SK-N-SH (cell line): ENCODE data around the gene METTL24. TPM values are rescaled to one million over a fixed set of nuclear protein-coding genes. Genes with fewer than 3 reads are reported as not detected.

Experiments used
- CTCF ChIA-PET: fragments of 300-600, 350-600 bp; formaldehyde crosslinking; extraction: SDS; loops from one replicate; lab custom pipeline; 2021; lab: Yijun Ruan, JAX
- POLR2A ChIA-PET: fragments of 350-600 bp; sonication (Branson Sonifier 250); formaldehyde crosslinking; extraction: SDS; loops from one replicate; lab custom pipeline; 2020; ENCODE audit warnings: antibody characterized with exemption, inconsistent platforms; lab: Yijun Ruan, JAX
- DNase-seq: peaks from one replicate; pipeline ENCODE4 v3.0.0; 2012
- H2AFZ ChIP-seq: fragments of 200-600 bp; sonication (generic); 2 replicates; pipeline ENCODE4 v1.8.1; 2016; ENCODE audit warnings: antibody characterized with exemption, mild to moderate bottlenecking, low read depth
- H3F3A ChIP-seq: fragments of 200-600 bp; sonication (generic); replicated peaks from 2 replicates; pipeline ENCODE3; 2016; ENCODE audit warnings: antibody characterized with exemption, mild to moderate bottlenecking; ENCODE audit not compliant: insufficient read depth
- H3K27ac ChIP-seq, 2 experiments: fragments of 200-500 bp in 1 of 2; fragments of 200-600 bp in 1 of 2; sonication (Bioruptor generic) in 1 of 2; sonication (generic), shearing (Covaris generic) in 1 of 2; 2 replicates each; pipeline versions ENCODE4 v1.5.1 to v1.6.1; 2014 to 2016; ENCODE audit warnings: low read depth in 2 of 2, inconsistent platforms in 1 of 2, low read length in 1 of 2, mild to moderate bottlenecking in 1 of 2, mixed read lengths in 1 of 2
- H3K27me3 ChIP-seq: fragments of 200-600 bp; sonication (generic), shearing (Covaris generic); 2 replicates; pipeline ENCODE4 v1.6.1; 2016; ENCODE audit warnings: mixed run types; ENCODE audit not compliant: insufficient read depth
- H3K36me3 ChIP-seq, 2 experiments: fragments of 200-500 bp in 1 of 2; fragments of 200-600 bp in 1 of 2; sonication (Bioruptor generic) in 1 of 2; sonication (generic) in 1 of 2; replicated peaks in 1 of 2; 2 replicates each; pipeline versions ENCODE3 to v1.5.1; 2014 to 2016; ENCODE audit warnings: low read length in 1 of 2, mild to moderate bottlenecking in 1 of 2; ENCODE audit not compliant: insufficient read depth in 2 of 2, control insufficient read depth in 1 of 2
- H3K4me1 ChIP-seq, 2 experiments: fragments of 200-500 bp in 1 of 2; fragments of 200-600 bp in 1 of 2; sonication (Bioruptor generic) in 1 of 2; sonication (generic), shearing (Covaris generic) in 1 of 2; 2 replicates each; pipeline versions ENCODE4 v1.5.1 to v1.6.1; 2014 to 2016; ENCODE audit warnings: low read depth in 1 of 2, low read length in 1 of 2, mixed run types in 1 of 2; ENCODE audit not compliant: insufficient read depth in 2 of 2, control insufficient read depth in 1 of 2
- H3K4me2 ChIP-seq: fragments of 200-600 bp; sonication (generic), shearing (Covaris generic); 2 replicates; pipeline ENCODE4 v1.6.1; 2017; ENCODE audit warnings: mixed run types
- H3K4me3 ChIP-seq, 2 experiments: fragments of 200-500 bp in 1 of 2; fragments of 200-600 bp in 1 of 2; sonication (Bioruptor generic) in 1 of 2; sonication (generic), shearing (Covaris generic) in 1 of 2; 2 replicates each; pipeline versions ENCODE4 v1.5.1 to v1.8.1; 2014 to 2016; ENCODE audit warnings: low read depth in 2 of 2, inconsistent platforms in 1 of 2, low read length in 1 of 2, mild to moderate bottlenecking in 1 of 2, mixed read lengths in 1 of 2, moderate library complexity in 1 of 2
- H3K79me2 ChIP-seq: fragments of 200-600 bp; sonication (generic); 2 replicates; pipeline ENCODE4 v1.8.1; 2017; ENCODE audit warnings: mild to moderate bottlenecking; ENCODE audit not compliant: insufficient read depth
- H3K9ac ChIP-seq: fragments of 200-600 bp; sonication (generic); 2 replicates; pipeline ENCODE4 v1.6.1; 2017; ENCODE audit warnings: mixed run types
- H3K9me2 ChIP-seq: fragments of 200-600 bp; sonication (generic); 2 replicates; pipeline ENCODE4 v1.6.1; 2017; ENCODE audit warnings: mixed run types
- H3K9me3 ChIP-seq: fragments of 200-600 bp; sonication (generic); 2 replicates; pipeline ENCODE4 v1.6.1; 2017; ENCODE audit warnings: mixed run types, mild to moderate bottlenecking, moderate library complexity
- H4K20me1 ChIP-seq: fragments of 200-600 bp; sonication (generic); 2 replicates; pipeline ENCODE4 v1.6.1; 2017; ENCODE audit warnings: mild to moderate bottlenecking, mixed run types; ENCODE audit not compliant: insufficient read depth
- CHD2 ChIP-seq: fragments of 150-350 bp; IDR thresholded peaks from 2 replicates; pipeline ENCODE4 v1.6.1; 2018; ENCODE audit warnings: low read length; ENCODE audit not compliant: partially characterized antibody
- CTCF ChIP-seq: fragments of 200-600 bp; sonication (generic); IDR thresholded peaks from 2 replicates; pipeline ENCODE4 v1.6.1; 2017; ENCODE audit warnings: antibody characterized with exemption, mild to moderate bottlenecking, moderate library complexity
- ELF1 ChIP-seq: IDR thresholded peaks from 2 replicates; pipeline ENCODE4 v1.4.0; 2012
- EP300 ChIP-seq, 2 experiments: IDR thresholded peaks; 2 replicates each; pipeline versions ENCODE4 v1.4.0 to v1.6.1; 2012; ENCODE audit warnings: borderline replicate concordance in 1 of 2, low read depth in 1 of 2, low read length in 1 of 2
- EZH2phosphoT487 ChIP-seq: fragments of 200-600 bp; sonication (generic); IDR thresholded peaks from 2 replicates; pipeline ENCODE4 v1.6.1; 2017; ENCODE audit warnings: low read depth, mixed run types, mild to moderate bottlenecking, antibody characterized with exemption, moderate library complexity, borderline replicate concordance
- FOSL2 ChIP-seq: IDR thresholded peaks from 2 replicates; pipeline ENCODE4 v1.4.0; 2012; ENCODE audit warnings: low read depth, mild to moderate bottlenecking, moderate library complexity, borderline replicate concordance
- FOXJ3 ChIP-seq: sonication (generic); formaldehyde crosslinking; IDR thresholded peaks from 2 replicates; pipeline ENCODE4 v1.5.1; 2020; ENCODE audit warnings: mild to moderate bottlenecking, missing genetic modification reagents
- FOXM1 ChIP-seq: IDR thresholded peaks from 2 replicates; pipeline ENCODE4 v1.4.0; 2012; ENCODE audit warnings: low read depth, mild to moderate bottlenecking
- MAX ChIP-seq: IDR thresholded peaks from 2 replicates; pipeline ENCODE4 v1.4.0; 2012; ENCODE audit warnings: low read depth
- MXI1 ChIP-seq: IDR thresholded peaks from 2 replicates; pipeline ENCODE4 v1.6.1; 2012; ENCODE audit warnings: mild to moderate bottlenecking, low read depth, low read length, improper control_type of control experiment
- NFIC ChIP-seq: IDR thresholded peaks from 2 replicates; pipeline ENCODE4 v1.4.0; 2012; ENCODE audit warnings: borderline replicate concordance
- POLR2AphosphoS5 ChIP-seq: IDR thresholded peaks from 2 replicates; pipeline ENCODE4 v1.6.1; 2012; ENCODE audit warnings: low read depth, low read length
- RAD21 ChIP-seq: IDR thresholded peaks from 2 replicates; pipeline ENCODE4 v1.6.1; 2012; ENCODE audit warnings: mild to moderate bottlenecking, low read length
- SIN3A ChIP-seq: IDR thresholded peaks from 2 replicates; pipeline ENCODE4 v1.6.1; 2012; ENCODE audit warnings: low read depth, mild to moderate bottlenecking, low read length, moderate library complexity, borderline replicate concordance
- TAF1 ChIP-seq: IDR thresholded peaks from 2 replicates; pipeline ENCODE4 v1.6.1; 2012; ENCODE audit warnings: low read depth, mild to moderate bottlenecking, low read length, moderate library complexity, borderline replicate concordance
- TEAD4 ChIP-seq: IDR thresholded peaks from 2 replicates; pipeline ENCODE4 v1.4.0; 2012; ENCODE audit warnings: mild to moderate bottlenecking, borderline replicate concordance; ENCODE audit not compliant: insufficient read depth
- WGBS: methylation state at CpG from one replicate; pipeline ENCODE4 v1.1.6; 2017; ENCODE audit warnings: low lambda C conversion rate; 5-methylcytosine and 5-hydroxymethylcytosine counted together
- polyA plus RNA-seq, 3 experiments: library from polyadenylated mRNA; depleted of rRNA; stranded (reverse); fragments of >200 nt; gene quantifications; 2 replicates each; pipeline ENCODE4 v1.2.3, GENCODE V29; 2012
- TF ChIP-seq, protein P1 (sequence below): IDR thresholded peaks from 2 replicates; pipeline ENCODE4 v1.4.0; 2012; ENCODE audit warnings: low read depth, borderline replicate concordance
- TF ChIP-seq, protein P2 (sequence below): IDR thresholded peaks from 2 replicates; pipeline ENCODE4 v1.4.0; 2012; ENCODE audit warnings: low read depth, borderline replicate concordance

The METTL24 gene
- polyA plus RNA-seq, 1 of the 3 experiments (the other 2 are of a cell fraction): not detected

DNA sequence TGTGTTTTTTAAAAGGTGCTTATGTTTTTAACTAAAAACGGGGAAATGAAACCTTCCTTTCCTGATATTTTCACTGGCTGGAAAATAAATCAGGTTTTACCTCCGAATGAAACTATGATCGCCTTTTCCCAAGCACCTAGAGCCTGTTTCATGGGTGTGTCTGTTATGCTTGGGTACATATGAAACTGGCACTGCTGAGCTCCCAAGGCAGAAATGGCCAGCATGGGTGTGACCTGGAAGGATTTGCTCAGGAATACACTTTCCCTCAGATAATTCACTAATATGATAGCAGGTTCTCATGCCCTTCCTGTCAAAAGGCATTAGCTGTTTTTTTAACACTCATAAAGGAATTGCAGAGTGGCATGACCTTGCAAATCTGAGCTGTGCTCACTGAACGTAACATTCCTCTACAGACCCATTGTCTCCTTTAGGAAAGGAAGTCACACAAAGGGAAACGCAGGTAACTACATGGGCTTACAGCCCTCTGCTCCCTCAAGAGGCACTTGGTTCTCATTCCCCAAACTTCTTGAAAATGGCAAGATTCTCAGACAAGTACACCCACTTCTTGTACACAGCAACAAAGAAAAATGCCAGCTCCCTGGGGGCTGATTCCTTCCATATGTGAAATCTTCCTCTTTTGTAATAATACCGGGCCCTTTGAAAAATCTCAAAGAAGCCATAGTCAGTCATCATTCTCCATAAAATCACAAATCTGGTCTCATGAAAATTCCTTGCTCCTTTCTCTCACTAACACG lies 72.7 kb downstream of the METTL24 start:
- Histone ChIP-seq H3K4me2 (no peak overlapping the region), H3K79me2 (no peaks in the 10 kb centered on the region), H4K20me1 (no peaks in the 10 kb centered on the region), H3K9me2 (no peaks in the 10 kb centered on the region), H3K27ac (peak overlapping the region in 1 of 2 experiments; percentile 55; a peak in 2 of 4 replicates), H3K9ac (no peak overlapping the region), H3K4me3 (no peak overlapping the region), H3K4me1 (peaks cover 4 to 18% of the 10 kb centered on the region in 2 experiments; a peak in 3 of 4 replicates), H3K27me3 (no peaks in the 10 kb centered on the region), H3F3A (no peaks in the 10 kb centered on the region), H2AFZ (no peak overlapping the region), H3K36me3 (no peaks in the 10 kb centered on the region), H3K9me3 (0 out of 2 replicates have a peak, but pooled peaks cover 3% of the 10 kb centered on the region)
- POLR2A ChIA-PET: no interaction called here
- WGBS: 62% methylated on average over 7 of the region's 7 CpGs
- no peak for DNase-seq
- TF ChIP-seq ELF1: no peak
- no peak for TF ChIP-seq SIN3A
- no peak for TF ChIP-seq CHD2
- no peak for TF ChIP-seq EP300 (IDR thresholded peaks at IDR 0.05; ENCODE audit: borderline replicate concordance in 1 of 2, low read depth in 1 of 2, low read length in 1 of 2)
- TF ChIP-seq POLR2AphosphoS5: no peak
- TF ChIP-seq, protein P1, sequence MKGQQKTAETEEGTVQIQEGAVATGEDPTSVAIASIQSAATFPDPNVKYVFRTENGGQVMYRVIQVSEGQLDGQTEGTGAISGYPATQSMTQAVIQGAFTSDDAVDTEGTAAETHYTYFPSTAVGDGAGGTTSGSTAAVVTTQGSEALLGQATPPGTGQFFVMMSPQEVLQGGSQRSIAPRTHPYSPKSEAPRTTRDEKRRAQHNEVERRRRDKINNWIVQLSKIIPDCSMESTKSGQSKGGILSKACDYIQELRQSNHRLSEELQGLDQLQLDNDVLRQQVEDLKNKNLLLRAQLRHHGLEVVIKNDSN: no peak
- TF ChIP-seq, protein P2, sequence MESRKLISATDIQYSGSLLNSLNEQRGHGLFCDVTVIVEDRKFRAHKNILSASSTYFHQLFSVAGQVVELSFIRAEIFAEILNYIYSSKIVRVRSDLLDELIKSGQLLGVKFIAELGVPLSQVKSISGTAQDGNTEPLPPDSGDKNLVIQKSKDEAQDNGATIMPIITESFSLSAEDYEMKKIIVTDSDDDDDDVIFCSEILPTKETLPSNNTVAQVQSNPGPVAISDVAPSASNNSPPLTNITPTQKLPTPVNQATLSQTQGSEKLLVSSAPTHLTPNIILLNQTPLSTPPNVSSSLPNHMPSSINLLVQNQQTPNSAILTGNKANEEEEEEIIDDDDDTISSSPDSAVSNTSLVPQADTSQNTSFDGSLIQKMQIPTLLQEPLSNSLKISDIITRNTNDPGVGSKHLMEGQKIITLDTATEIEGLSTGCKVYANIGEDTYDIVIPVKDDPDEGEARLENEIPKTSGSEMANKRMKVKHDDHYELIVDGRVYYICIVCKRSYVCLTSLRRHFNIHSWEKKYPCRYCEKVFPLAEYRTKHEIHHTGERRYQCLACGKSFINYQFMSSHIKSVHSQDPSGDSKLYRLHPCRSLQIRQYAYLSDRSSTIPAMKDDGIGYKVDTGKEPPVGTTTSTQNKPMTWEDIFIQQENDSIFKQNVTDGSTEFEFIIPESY: no peak
- no peak for TF ChIP-seq FOXM1
- TF ChIP-seq FOXJ3 (CRISPR knock-in tag): no peak
- TF ChIP-seq MAX: no peak
- TF ChIP-seq MXI1: no peak
- no peak for TF ChIP-seq FOSL2
- TF ChIP-seq RAD21: no peak
- no peak for TF ChIP-seq NFIC
- no peak for TF ChIP-seq TAF1
- no peak for TF ChIP-seq CTCF
- TF ChIP-seq TEAD4: no peak
- no peak for TF ChIP-seq EZH2phosphoT487
- CTCF ChIA-PET: interaction anchor here (0.7 to 1.9 kb wide), 3 partner anchors 10 to 580 kb away, joined by 3 to 6 read pairs (median 4); no protein-coding TSS in a partner anchor
